ENCODE data around the gene STXBP6. TPM values are rescaled to one million over a fixed set of nuclear protein-coding genes. Genes with fewer than 3 reads are reported as not detected.

Gene STXBP6
- total and polyA plus RNA-seq, 2 experiments from 2014 or later = 3.8 to 6.4 TPM

- Histone ChIP-seq H3K4me3 (no peak overlapping the region), H3K36me3 (no peaks in the 10 kb centered on the region), H3K27me3 (no peaks in the 10 kb centered on the region), H3K27ac (no peak overlapping the region), H3K4me1 (ENCODE audit: low read depth) (no peaks in the 10 kb centered on the region), H3K9me3 (ENCODE audit: low read depth) (no peaks in the 10 kb centered on the region)
- DNase-seq (ENCODE audit: low read depth in 1 of 2, low spot score in 1 of 2) = no peak
- TF ChIP-seq CTCF (IDR thresholded peaks at IDR 0.05; ENCODE audit: low read depth, low read length) = no peak
Observed at GRCh38 chr14:24794644-24795305, 255.2 kb downstream of the STXBP6 start.

- no peak overlapping the region for H3K4me3 ChIP-seq
- DNase-seq (ENCODE audit: low read depth in 1 of 2, low spot score in 1 of 2) = no peak
Observed at GRCh38 chr14:24790196-24790595, 259.8 kb downstream of the STXBP6 start.

GRCh38 chr14:24789378-24789884, 260.5 kb downstream of the STXBP6 start:
- Histone ChIP-seq H3K36me3 (no peaks in the 10 kb centered on the region), H3K27ac (no peak overlapping the region)

More at GRCh38 chr14:24790196-24790595, 259.8 kb downstream of the STXBP6 start:
- Histone ChIP-seq H3K27me3 (no peaks in the 10 kb centered on the region), H3K9me3 (ENCODE audit: low read depth) (no peaks in the 10 kb centered on the region), H3K36me3 (no peaks in the 10 kb centered on the region), H3K4me1 (ENCODE audit: low read depth) (no peaks in the 10 kb centered on the region), H3K27ac (no peak overlapping the region)
- no peak for TF ChIP-seq CTCF (IDR thresholded peaks at IDR 0.05; ENCODE audit: low read depth, low read length)

GRCh38 chr14:24785698-24786097, 264.2 kb downstream of the STXBP6 start:
- Histone ChIP-seq H3K36me3 (no peaks in the 10 kb centered on the region), H3K27me3 (no peaks in the 10 kb centered on the region), H3K27ac (no peak overlapping the region), H3K4me3 (no peak overlapping the region), H3K9me3 (ENCODE audit: low read depth) (no peaks in the 10 kb centered on the region), H3K4me1 (ENCODE audit: low read depth) (no peaks in the 10 kb centered on the region)
- no peak for TF ChIP-seq CTCF (IDR thresholded peaks at IDR 0.05; ENCODE audit: low read depth, low read length)
- DNase-seq (ENCODE audit: low read depth in 1 of 2, low spot score in 1 of 2) = no peak

More at GRCh38 chr14:24789378-24789884, 260.5 kb downstream of the STXBP6 start:
- Histone ChIP-seq H3K27me3 (no peaks in the 10 kb centered on the region), H3K9me3 (ENCODE audit: low read depth) (no peaks in the 10 kb centered on the region), H3K4me1 (ENCODE audit: low read depth) (no peaks in the 10 kb centered on the region), H3K4me3 (no peak overlapping the region)
- TF ChIP-seq CTCF (IDR thresholded peaks at IDR 0.05; ENCODE audit: low read depth, low read length) = no peak
- no peak for DNase-seq (ENCODE audit: low read depth in 1 of 2, low spot score in 1 of 2)

DNA sequence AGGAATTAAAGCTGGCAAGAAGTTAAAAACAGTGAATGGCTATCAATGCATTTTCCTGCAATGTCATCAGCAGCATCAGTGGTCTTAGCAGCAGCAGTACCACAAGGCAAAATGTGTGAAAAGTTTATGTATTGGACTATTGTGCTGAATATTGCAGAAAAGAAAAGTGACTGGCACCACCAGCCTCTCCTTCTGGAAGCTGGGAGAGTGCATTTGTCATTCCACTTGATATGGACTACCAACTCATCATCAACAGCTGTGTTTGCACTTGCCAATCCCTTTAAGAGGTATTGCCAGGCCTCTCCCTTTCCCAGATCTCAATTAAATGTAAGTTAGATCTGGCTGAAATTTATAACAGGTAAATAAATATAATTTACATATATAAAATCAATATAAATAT, 265.0 kb downstream of the STXBP6 start:
- Histone ChIP-seq H3K4me3 (no peak overlapping the region), H3K4me1 (ENCODE audit: low read depth) (no peaks in the 10 kb centered on the region), H3K9me3 (ENCODE audit: low read depth) (no peaks in the 10 kb centered on the region), H3K36me3 (no peaks in the 10 kb centered on the region), H3K27ac (no peak overlapping the region), H3K27me3 (no peaks in the 10 kb centered on the region)
- no peak for DNase-seq (ENCODE audit: low read depth in 1 of 2, low spot score in 1 of 2)
- no peak for TF ChIP-seq CTCF (IDR thresholded peaks at IDR 0.05; ENCODE audit: low read depth, low read length)

All from cardiac muscle cell (in vitro differentiated cells and primary cell).